ENCODE data around the gene MYADML2. TPM values are rescaled to one million over a fixed set of nuclear protein-coding genes. Genes with fewer than 3 reads are reported as not detected.

The MYADML2 gene
- total RNA-seq, 1 experiment from 2014 or later: 0.46 TPM

DNA sequence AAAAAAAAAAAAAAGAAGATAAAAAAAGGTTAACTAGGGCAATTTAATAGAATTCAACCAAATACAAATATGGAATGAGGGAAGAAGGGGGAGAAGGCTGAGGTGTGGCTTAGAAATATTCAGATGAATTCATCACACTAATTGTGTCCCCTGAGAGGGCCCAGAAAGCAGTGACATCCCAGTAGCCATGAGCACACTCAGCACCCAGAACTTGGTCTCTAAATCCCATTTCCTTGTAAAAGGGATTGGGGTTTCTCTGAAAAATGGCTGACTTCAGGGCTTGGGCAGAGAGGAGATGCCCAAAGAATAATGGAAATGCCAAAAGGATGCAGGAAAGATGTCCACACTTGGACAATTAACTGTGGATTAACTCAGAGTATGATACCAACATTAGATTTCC is 26.4 kb upstream of the MYADML2 start:
- Mint-ChIP-seq H3K27me3 (ENCODE audit: low read depth) (peaks cover 64% of the 10 kb centered on the region), H3K4me3 (no peak overlapping the region), H3K4me1 (peaks cover 3% of the 10 kb centered on the region; the same call in 1 of the 2 replicates), H3K9me3 (peaks cover 19% of the 10 kb centered on the region), H3K27ac (no peak overlapping the region), H3K36me3 (peaks cover 4% of the 10 kb centered on the region; the same call in 1 of the 2 replicates)
- POLR2A ChIA-PET: no interaction called here
- TF ChIP-seq, protein P1, sequence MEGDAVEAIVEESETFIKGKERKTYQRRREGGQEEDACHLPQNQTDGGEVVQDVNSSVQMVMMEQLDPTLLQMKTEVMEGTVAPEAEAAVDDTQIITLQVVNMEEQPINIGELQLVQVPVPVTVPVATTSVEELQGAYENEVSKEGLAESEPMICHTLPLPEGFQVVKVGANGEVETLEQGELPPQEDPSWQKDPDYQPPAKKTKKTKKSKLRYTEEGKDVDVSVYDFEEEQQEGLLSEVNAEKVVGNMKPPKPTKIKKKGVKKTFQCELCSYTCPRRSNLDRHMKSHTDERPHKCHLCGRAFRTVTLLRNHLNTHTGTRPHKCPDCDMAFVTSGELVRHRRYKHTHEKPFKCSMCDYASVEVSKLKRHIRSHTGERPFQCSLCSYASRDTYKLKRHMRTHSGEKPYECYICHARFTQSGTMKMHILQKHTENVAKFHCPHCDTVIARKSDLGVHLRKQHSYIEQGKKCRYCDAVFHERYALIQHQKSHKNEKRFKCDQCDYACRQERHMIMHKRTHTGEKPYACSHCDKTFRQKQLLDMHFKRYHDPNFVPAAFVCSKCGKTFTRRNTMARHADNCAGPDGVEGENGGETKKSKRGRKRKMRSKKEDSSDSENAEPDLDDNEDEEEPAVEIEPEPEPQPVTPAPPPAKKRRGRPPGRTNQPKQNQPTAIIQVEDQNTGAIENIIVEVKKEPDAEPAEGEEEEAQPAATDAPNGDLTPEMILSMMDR (IDR thresholded peaks at IDR 0.05): no peak
- TF ChIP-seq PRDM15 (CRISPR knock-in tag; IDR thresholded peaks at IDR 0.05): no peak
- TF ChIP-seq HMGA2 (CRISPR knock-in tag; IDR thresholded peaks at IDR 0.05): no peak
- no peak for TF ChIP-seq ZNF416 (CRISPR knock-in tag; IDR thresholded peaks at IDR 0.05)
- TF ChIP-seq ZNF232 (CRISPR knock-in tag; IDR thresholded peaks at IDR 0.05): no peak
- CTCF ChIA-PET: no interaction called here
- DNase-seq (ENCODE audit: low spot score) (no peak), ATAC-seq (no peak)

GRCh38 chr17:81968850-81969812 is 22.1 kb upstream of the MYADML2 start:
- ChIA-PET CTCF (interaction anchor here (1.3 to 2.6 kb wide), 3 partner anchors 9 to 69 kb away, joined by 3 to 8 read pairs (median 6); partner anchors contain the start of gene DCXR), POLR2A (interaction anchor here (2.1 kb wide), 1 partner anchor 8 kb away, joined by 7 read pairs; no protein-coding TSS in a partner anchor)
- Mint-ChIP-seq H3K4me3 (no peak overlapping the region), H3K27me3 (ENCODE audit: low read depth) (peaks cover 66% of the 10 kb centered on the region), H3K4me1 (peaks cover 11% of the 10 kb centered on the region), H3K9me3 (peaks cover 13% of the 10 kb centered on the region), H3K36me3 (0 out of 2 replicates have a peak, but pooled peaks cover 4% of the 10 kb centered on the region), H3K27ac (no peak overlapping the region)
- DNase-seq (ENCODE audit: low spot score) (no peak), ATAC-seq (no peak)
- TF ChIP-seq ZNF425 (CRISPR knock-in tag; conservative IDR thresholded peaks at IDR 0.05) (no peak), ZNF121 (CRISPR knock-in tag; IDR thresholded peaks at IDR 0.05) (no peak), GABPB1 (CRISPR knock-in tag; IDR thresholded peaks at IDR 0.05) (no peak), ZBTB21 (CRISPR knock-in tag; IDR thresholded peaks at IDR 0.05; ENCODE audit: borderline replicate concordance) (no peak)
- TF ChIP-seq, protein P2, sequence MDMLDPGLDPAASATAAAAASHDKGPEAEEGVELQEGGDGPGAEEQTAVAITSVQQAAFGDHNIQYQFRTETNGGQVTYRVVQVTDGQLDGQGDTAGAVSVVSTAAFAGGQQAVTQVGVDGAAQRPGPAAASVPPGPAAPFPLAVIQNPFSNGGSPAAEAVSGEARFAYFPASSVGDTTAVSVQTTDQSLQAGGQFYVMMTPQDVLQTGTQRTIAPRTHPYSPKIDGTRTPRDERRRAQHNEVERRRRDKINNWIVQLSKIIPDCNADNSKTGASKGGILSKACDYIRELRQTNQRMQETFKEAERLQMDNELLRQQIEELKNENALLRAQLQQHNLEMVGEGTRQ (CRISPR knock-in tag; IDR thresholded peaks at IDR 0.05): no peak

DNA sequence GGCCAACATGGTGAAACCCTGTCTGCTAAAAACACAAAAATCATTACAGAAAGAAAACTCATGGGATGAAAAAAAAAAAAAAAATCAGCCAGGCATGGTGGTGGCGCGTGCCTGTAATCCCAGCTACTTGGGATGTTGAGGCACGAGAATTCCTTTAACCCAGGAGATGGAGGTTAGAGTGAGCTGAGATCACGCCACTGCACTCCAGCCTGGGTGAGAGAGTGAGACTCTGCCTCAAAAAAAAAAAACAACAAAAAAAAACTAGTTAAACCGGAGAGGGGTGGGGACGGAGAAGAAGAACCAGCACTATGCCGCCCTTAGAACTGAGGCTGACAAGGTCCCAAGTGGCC is 21.3 kb upstream of the MYADML2 start:
- TF ChIP-seq ZBTB43 (CRISPR knock-in tag; IDR thresholded peaks at IDR 0.05): no peak
- TF ChIP-seq JUN (CRISPR knock-in tag; IDR thresholded peaks at IDR 0.05): no peak
- TF ChIP-seq HMGA2 (CRISPR knock-in tag; IDR thresholded peaks at IDR 0.05): no peak
- TF ChIP-seq ATF1 (CRISPR knock-in tag; IDR thresholded peaks at IDR 0.05): no peak
- TF ChIP-seq, protein P3, sequence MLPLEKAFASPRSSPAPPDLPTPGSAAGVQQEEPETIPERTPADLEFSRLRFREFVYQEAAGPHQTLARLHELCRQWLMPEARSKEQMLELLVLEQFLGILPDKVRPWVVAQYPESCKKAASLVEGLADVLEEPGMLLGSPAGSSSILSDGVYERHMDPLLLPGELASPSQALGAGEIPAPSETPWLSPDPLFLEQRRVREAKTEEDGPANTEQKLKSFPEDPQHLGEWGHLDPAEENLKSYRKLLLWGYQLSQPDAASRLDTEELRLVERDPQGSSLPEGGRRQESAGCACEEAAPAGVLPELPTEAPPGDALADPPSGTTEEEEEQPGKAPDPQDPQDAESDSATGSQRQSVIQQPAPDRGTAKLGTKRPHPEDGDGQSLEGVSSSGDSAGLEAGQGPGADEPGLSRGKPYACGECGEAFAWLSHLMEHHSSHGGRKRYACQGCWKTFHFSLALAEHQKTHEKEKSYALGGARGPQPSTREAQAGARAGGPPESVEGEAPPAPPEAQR (CRISPR knock-in tag; IDR thresholded peaks at IDR 0.05): no peak
- TF ChIP-seq, protein P4, sequence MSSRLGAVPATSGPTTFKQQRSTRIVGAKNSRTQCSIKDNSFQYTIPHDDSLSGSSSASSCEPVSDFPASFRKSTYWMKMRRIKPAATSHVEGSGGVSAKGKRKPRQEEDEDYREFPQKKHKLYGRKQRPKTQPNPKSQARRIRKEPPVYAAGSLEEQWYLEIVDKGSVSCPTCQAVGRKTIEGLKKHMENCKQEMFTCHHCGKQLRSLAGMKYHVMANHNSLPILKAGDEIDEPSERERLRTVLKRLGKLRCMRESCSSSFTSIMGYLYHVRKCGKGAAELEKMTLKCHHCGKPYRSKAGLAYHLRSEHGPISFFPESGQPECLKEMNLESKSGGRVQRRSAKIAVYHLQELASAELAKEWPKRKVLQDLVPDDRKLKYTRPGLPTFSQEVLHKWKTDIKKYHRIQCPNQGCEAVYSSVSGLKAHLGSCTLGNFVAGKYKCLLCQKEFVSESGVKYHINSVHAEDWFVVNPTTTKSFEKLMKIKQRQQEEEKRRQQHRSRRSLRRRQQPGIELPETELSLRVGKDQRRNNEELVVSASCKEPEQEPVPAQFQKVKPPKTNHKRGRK (CRISPR knock-in tag; IDR thresholded peaks at IDR 0.05; ENCODE audit: borderline replicate concordance): no peak
- TF ChIP-seq SMAD4 (CRISPR knock-in tag; IDR thresholded peaks at IDR 0.05): no peak
- H3K36me3 Mint-ChIP-seq: 0 out of 2 replicates have a peak, but pooled peaks cover 4% of the 10 kb centered on the region
- H3K4me3 Mint-ChIP-seq: peak overlapping the region; percentile 42
- H3K4me1 Mint-ChIP-seq: peaks cover 11% of the 10 kb centered on the region
- CTCF ChIA-PET: interaction anchor here (1.3 to 2.6 kb wide), 4 partner anchors 9 to 69 kb away, joined by 3 to 13 read pairs (median 7); partner anchors contain the start of gene DCXR
- POLR2A ChIA-PET: interaction anchor here (2.1 kb wide), 1 partner anchor 8 kb away, joined by 7 read pairs; no protein-coding TSS in a partner anchor
- ATAC-seq: no peak
- H3K9me3 Mint-ChIP-seq: peaks cover 7% of the 10 kb centered on the region; the same call in 1 of the 2 replicates
- no peak for DNase-seq (ENCODE audit: low spot score)
- H3K27ac Mint-ChIP-seq: no peak overlapping the region
- peaks cover 66% of the 10 kb centered on the region for H3K27me3 Mint-ChIP-seq (ENCODE audit: low read depth)
